ENCODE data around the gene AP5Z1.
A peak's percentile ranks its signal among the peaks of the same experiment; 100 is the strongest.

AP5Z1 gene, protein sequence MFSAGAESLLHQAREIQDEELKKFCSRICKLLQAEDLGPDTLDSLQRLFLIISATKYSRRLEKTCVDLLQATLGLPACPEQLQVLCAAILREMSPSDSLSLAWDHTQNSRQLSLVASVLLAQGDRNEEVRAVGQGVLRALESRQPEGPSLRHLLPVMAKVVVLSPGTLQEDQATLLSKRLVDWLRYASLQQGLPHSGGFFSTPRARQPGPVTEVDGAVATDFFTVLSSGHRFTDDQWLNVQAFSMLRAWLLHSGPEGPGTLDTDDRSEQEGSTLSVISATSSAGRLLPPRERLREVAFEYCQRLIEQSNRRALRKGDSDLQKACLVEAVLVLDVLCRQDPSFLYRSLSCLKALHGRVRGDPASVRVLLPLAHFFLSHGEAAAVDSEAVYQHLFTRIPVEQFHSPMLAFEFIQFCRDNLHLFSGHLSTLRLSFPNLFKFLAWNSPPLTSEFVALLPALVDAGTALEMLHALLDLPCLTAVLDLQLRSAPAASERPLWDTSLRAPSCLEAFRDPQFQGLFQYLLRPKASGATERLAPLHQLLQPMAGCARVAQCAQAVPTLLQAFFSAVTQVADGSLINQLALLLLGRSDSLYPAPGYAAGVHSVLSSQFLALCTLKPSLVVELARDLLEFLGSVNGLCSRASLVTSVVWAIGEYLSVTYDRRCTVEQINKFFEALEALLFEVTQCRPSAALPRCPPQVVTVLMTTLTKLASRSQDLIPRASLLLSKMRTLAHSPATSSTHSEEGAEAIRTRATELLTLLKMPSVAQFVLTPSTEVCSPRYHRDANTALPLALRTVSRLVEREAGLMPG

DNA sequence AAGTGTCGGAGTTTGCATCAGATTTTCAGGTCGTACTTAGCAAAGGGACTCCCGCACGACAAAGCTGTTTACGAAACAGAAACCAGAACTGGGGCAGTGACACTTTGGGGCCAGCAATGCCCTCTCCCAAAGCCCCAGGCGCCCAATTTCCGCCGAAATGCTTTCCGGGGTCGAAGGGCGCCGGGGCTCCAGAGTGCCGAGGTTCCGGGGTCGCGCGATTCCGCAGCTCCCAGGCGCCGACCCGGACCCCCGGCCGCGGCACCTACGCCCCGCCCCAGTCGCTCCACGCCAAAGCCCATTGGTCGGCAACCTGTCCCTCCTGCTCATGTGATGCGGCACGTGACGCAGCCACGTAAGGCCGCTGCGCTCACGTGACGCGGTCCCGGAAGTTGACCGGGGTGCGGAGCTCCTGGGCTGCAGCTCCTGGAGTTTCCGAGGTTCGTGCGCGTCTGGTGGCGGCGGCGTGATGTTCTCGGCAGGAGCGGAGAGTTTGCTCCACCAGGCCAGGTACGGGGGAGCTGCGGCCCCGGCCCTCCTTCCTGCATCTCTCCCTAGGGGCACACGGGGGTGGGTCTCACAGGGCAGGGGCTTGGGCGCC lies at the start of gene AP5Z1:
AP5Z1 (plus strand) TSS at position 374 of the 598 bp plus-strand sequence; CDS start at position 467, 93 bp downstream.
- DNase-seq (ENCODE audit: low read depth) = peak; percentile 90

- DNase-seq (ENCODE audit: low read depth) = no peak
Observed at GRCh38 chr7:4725850-4726450, 49.5 kb upstream of the AP5Z1 start.

DNA sequence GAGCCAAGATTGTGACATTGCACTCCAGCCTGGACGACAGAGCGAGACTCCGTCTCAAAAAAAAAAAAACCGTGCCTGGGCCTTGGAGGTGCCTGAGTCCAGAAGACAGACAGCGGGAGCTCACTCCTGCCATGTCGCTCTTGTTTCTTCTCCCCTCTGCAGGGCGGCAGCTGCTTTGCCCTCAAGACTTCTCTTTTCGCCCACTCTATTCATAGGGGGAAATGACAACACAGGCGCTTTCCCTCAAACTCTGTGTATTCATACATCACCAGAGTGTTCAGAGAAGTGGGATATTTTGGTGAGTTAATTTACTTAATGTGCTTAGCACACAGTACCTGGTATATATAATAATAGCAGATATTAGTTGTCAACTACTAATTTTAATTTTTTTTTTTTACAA lies 48.9 kb upstream of the AP5Z1 start:
- DNase-seq (ENCODE audit: low read depth) = no peak

GRCh38 chr7:4727914-4728705 lies 47.3 kb upstream of the AP5Z1 start:
- DNase-seq (ENCODE audit: low read depth) = no peak

GRCh38 chr7:4729266-4729665 lies 46.2 kb upstream of the AP5Z1 start:
- no peak for DNase-seq (ENCODE audit: low read depth)

GRCh38 chr7:4730276-4730675 lies 45.1 kb upstream of the AP5Z1 start:
- no peak for DNase-seq (ENCODE audit: low read depth)

DNA sequence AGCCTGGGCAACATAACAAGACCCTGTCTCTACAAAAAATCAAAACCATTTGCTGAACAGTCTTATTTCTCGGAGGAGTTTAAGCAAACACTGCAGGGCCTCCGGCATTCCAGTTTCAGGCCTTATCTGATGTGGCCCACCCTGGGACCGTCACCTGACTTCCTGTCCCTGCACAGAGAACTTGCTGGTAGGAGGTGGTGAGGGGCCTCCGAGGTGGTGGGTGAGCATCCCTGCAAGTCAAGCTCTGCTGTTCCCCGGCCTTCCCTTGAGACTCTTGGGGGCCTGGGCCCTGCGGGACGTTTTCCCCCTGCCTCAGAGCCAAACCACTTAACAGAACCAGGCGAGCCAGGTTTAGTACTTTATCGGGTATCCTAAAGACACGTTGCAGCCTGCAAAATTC lies 44.5 kb upstream of the AP5Z1 start:
- no peak for DNase-seq (ENCODE audit: low read depth)

- DNase-seq (ENCODE audit: low read depth) = no peak
Observed at GRCh38 chr7:4731803-4732202, 43.6 kb upstream of the AP5Z1 start.

GRCh38 chr7:4733936-4734528 lies 41.4 kb upstream of the AP5Z1 start:
- no peak for DNase-seq (ENCODE audit: low read depth)

GRCh38 chr7:4734587-4735345 lies 40.7 kb upstream of the AP5Z1 start:
- no peak for DNase-seq (ENCODE audit: low read depth)

- no peak for DNase-seq (ENCODE audit: low read depth)
Observed at GRCh38 chr7:4737300-4737699, 38.1 kb upstream of the AP5Z1 start.

DNA sequence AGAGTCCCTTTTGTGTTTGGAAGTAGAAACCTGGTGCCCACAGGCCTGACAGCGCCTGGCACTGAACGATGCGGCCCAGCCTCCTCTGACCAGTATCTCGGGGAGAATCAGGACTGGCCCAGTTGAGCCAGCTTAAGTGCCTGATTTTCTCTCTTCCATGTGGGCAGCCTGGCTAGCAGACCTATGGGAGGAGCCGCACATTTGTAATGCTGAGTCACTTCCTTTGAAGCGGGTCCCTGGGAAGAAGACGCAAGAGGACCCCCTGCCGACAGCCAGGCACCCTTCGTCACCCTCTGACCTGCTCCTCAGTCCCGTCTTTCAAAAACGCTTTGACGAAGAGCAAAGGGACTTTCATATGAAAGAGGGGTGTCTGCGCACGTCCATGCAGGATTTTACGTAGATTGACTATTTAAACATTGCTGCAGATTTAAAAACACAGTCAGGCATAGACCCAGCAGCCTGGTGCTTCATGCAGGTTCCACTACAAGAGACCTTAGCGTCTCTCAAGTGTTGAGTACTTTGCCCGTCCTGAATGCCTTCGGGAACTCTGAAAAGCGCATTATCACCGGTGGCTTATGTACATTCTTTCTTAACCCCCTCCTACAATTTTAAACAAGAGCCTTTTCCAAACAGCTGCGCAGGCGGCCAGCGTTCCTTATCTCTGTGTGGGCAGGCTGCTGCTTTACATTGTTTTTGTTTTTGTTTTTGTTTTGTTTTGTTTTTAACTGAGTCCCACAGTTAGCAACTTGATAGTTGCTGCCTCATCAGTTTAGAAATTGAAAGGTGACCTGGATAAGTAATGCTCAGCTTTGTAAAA lies 36.5 kb upstream of the AP5Z1 start:
- DNase-seq (ENCODE audit: low read depth) = no peak

DNA sequence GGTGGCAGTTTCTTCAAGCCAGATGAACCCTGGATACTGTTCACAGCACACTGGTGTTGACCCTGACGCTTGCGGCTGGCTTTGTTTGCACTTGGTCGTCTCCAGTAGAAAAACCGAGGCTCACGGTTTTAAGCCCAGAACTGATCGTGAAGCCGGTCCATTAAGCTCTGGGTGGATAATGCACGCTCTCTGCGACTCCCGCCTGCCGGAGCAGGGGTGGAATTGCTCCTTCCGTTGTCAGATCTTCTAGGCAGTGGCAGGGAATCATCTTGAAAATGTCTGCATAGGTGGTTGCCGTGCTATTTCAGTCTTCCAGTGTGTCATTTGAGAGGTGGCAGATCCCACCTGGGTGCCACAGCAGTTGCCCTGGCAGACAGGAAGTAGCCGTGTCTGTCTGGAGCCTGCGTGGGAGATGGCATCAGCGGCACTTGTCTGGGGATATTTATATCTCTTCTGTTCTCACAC lies 35.9 kb upstream of the AP5Z1 start:
- DNase-seq (ENCODE audit: low read depth) = no peak

GRCh38 chr7:4740796-4741195 lies 34.6 kb upstream of the AP5Z1 start:
- DNase-seq (ENCODE audit: low read depth) = no peak

GRCh38 chr7:4742051-4742573 lies 33.3 kb upstream of the AP5Z1 start:
- DNase-seq (ENCODE audit: low read depth) = no peak

GRCh38 chr7:4742852-4743251 lies 32.6 kb upstream of the AP5Z1 start:
- no peak for DNase-seq (ENCODE audit: low read depth)

DNA sequence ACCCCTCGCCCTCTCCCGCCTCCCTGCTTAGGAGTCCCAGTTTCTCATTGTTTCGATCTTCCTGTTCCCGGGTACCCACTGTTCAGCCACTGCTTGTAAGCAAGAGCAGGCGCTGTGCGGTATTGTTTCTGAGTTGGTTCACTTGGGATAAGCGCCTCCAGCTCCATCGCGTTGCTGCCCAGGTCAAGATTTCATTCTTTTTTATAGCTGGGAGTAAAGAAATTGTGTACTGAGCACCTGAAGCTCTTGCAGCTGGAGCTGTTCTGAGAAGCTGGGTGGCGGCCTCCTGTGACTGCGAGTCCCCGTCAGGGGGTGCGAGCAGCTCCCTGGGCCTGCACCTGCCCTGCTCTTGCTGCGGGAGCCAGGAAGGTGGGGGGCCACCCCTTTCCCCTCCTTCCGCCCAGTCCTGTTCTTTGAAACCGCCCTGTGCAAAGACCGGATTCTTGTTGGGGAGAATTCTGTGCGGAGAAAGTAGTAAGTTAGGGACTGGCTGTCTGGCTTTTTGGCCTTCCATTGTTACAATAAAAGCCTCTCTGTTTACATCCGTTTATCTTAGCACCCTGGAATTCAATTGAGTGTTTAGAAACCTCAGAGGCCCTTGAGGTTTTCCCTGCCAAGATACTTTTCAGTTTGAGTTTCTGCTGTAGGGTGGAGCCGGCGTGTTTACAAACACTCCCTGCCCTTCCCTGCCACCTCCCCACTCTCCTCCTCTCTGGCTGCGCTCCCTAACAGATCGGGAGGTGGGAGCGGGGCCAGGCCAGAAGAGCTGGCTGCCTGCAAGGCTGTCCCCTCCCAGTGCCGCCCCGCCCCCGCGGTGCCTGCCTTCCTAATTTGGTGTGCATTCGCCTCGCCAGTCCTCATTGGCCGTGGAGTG lies 30.8 kb upstream of the AP5Z1 start:
- DNase-seq (ENCODE audit: low read depth) = peak; percentile 44

GRCh38 chr7:4745265-4745919 lies 30.0 kb upstream of the AP5Z1 start:
- no peak for DNase-seq (ENCODE audit: low read depth)
